HFF-Myc (cell line): ENCODE results near the gene PANK4.
A peak's percentile ranks its signal among the peaks of the same experiment; 100 is the strongest.

Experiments used
- DNase-seq: peaks from one replicate; pipeline ENCODE4 v3.0.0-alpha.2; 2011; ENCODE audit warnings: low read depth; ENCODE audit errors: extremely low read depth
- H3K4me3 ChIP-seq: replicated peaks from 2 replicates; pipeline ENCODE4 v1.5.1; 2011; ENCODE audit warnings: low read depth, mild to moderate bottlenecking, control low read depth, low read length
- TF ChIP-seq, protein P1 (sequence below): IDR thresholded peaks from 2 replicates; pipeline ENCODE4 v1.5.1; 2012; ENCODE audit warnings: mild to moderate bottlenecking, low read depth, low read length, control low read depth; ENCODE audit errors: missing control alignments

Gene PANK4

DNA sequence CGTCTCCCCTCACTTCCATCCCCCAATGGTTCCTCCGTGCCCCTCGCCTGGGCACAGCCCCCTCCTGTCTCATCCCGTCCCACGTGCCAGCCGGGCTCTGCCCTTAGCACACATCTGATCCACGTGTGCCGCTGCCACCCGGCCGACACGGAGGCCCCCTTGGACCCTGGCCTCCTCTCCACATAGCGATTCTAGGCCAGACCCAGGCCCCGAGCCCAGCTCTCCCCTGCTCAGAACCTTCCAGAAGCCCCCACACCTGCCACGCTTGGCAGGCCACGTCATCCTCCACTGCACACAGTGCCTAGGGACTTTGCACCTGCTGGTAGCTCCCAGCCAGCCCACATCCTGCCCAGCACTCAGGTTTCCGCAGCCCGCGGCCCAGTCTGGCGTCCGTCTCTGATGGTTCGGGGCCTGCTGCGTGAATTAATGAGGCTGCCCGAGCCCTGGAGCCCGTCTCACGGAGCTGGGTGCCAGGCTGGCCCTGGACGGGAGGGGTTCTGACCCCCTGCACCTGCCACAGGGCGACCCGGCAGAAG is 30.2 kb downstream of the PANK4 start:
- TF ChIP-seq, protein P1, sequence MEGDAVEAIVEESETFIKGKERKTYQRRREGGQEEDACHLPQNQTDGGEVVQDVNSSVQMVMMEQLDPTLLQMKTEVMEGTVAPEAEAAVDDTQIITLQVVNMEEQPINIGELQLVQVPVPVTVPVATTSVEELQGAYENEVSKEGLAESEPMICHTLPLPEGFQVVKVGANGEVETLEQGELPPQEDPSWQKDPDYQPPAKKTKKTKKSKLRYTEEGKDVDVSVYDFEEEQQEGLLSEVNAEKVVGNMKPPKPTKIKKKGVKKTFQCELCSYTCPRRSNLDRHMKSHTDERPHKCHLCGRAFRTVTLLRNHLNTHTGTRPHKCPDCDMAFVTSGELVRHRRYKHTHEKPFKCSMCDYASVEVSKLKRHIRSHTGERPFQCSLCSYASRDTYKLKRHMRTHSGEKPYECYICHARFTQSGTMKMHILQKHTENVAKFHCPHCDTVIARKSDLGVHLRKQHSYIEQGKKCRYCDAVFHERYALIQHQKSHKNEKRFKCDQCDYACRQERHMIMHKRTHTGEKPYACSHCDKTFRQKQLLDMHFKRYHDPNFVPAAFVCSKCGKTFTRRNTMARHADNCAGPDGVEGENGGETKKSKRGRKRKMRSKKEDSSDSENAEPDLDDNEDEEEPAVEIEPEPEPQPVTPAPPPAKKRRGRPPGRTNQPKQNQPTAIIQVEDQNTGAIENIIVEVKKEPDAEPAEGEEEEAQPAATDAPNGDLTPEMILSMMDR: no peak
- no peak overlapping the region for H3K4me3 ChIP-seq
- no peak for DNase-seq

DNA sequence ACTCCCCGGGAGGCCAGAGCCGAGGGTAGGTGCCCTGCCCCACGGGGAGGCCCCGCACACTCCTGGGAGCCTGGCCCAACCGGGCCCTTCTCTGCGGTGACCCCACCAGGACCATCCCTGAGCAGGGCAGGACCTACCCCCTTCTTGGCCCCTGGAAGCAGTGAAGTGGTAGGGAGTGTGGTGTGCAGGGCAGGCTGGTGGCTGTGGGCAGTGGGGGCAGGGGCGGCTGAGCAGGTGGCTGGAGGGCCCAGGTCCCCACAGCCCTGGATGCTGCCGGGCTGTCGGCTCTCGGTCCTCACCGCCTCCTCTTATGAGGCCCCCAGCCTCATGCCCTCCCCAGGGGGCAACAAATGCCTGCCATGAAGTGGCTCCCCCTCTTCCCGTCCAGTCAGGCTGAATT is 30.9 kb downstream of the PANK4 start:
- DNase-seq: no peak
- TF ChIP-seq, protein P1: no peak
- H3K4me3 ChIP-seq: no peak overlapping the region

DNA sequence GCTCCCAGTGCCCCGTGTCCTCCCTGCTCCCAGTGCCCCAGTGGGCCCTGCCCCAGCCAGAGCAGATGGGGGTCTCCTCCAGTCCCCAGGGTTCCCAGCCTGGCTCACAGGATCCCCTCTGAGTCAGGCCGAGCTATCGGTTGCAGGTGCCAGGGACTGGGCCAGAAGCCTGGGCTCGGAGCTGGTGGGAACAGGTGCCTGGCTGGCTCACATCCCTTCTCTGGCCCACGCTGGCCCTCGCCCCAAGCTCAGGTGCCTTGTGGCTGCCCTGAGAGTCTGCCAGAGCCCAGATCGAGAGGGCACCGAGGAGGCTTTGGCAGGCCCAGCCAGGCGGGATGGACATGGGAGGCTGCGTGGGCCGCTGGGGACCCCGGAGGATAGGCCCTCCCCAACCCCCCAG is 31.4 kb downstream of the PANK4 start:
- TF ChIP-seq, protein P1: no peak
- H3K4me3 ChIP-seq: no peak overlapping the region
- DNase-seq: no peak

DNA sequence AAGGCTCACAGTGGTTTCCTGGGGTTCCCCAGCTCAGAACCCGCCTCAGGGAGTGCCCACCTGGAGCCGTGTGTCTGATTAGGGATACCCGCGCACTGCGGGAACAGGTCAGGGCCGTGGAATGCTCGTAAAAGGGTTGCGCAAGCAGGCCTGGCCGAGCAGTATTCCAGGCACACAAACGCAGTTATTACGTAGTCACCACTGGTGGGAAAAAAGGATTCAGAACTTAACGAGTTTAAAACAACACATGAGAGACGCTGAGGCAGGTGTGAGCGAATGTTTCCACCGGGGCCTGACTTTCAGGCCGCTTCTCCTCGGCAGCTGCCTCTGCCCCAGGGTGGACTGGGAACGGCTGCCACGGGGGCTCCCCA is 32.1 kb downstream of the PANK4 start:
- DNase-seq: peak; percentile 25
- TF ChIP-seq, protein P1: no peak
- H3K4me3 ChIP-seq: no peak overlapping the region

DNA sequence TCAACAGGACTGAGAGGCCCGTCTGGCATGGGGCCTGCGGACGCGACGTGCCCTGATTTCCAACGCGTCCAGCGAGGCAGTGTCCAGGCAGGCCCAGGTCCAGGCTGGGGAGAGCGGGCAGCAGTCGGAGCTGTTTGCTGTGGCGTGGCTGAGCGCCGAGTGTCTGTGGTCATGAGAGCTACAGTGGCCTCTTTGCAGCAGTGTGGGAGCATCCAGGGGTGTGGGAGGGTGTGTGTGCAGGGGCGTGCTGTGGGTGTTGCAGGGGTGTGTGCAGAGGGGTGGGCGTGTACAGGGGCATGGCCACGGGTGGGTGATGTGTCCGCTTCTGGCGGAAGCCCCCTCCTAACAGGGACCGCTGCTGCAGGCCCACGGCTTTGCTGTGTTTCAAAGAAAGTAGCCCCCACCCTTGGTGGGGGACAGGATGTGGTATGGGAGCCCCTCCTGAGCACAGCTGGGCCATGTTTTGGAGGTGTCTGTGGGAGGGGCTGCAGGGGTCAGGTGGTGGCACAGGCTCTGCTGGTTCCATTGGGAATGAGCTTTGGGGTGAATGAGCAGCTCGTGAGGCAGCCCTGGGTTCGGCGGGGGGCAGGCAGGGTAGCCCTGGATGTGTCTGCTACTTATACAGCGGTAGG is 32.6 kb downstream of the PANK4 start:
- TF ChIP-seq, protein P1: no peak
- H3K4me3 ChIP-seq: no peak overlapping the region
- no peak for DNase-seq

DNA sequence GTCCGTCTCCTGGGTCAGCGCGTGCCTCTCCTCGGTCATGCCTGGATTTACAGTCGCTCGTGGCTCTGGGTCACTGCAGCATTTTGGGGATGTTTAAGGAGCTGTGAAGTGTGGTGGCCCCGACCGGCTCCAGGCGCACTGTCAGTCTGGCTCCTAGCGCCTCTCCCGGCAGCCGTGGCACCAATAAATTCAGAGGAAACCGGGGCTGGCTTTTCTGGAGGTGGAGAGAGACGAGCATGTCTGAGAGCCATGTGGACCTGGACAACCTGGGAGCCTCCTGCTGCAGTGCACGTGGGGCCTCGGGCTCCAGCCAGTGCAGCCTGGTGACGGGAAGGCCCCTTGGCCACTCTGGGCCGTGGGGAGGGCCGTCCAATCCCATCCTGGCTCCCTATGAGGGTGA is 33.2 kb downstream of the PANK4 start:
- DNase-seq: no peak
- no peak overlapping the region for H3K4me3 ChIP-seq
- TF ChIP-seq, protein P1: no peak

DNA sequence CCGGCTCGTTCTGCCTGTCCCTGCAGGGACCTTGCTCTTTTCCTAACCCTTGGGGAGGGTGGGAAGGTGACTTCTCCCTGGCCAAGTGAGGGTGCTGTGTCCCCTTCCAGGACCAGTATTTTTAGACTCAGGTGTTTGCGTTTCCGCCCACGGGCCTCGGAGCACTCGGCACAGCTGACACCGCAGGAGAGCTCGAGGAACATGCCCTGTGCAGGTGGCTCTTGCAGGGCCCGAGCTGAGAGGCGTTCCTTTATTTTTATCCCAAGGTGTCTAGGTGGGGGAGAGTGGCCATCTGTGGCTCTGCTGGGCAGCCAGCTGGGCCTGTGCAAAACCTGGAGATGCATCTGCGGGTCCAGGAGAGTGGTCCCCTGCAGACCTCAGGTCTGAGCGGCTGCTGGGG is 34.3 kb downstream of the PANK4 start:
- no peak for DNase-seq
- TF ChIP-seq, protein P1: no peak
- no peak overlapping the region for H3K4me3 ChIP-seq
